GM19351 (cell line): ENCODE data around the gene KLHL33.

Source experiments
- ATAC-seq: cut with Tn5 transposase; IDR thresholded peaks from one replicate; pipeline ENCODE4 v1.9.1; 2021; ENCODE audit warnings: mild to moderate bottlenecking, moderate library complexity; ENCODE audit not compliant: unreplicated experiment

Gene KLHL33

GRCh38 chr14:20415782-20416206, 20.2 kb downstream of the KLHL33 start:
- peak; percentile 48 for ATAC-seq

GRCh38 chr14:20413744-20414082, 22.3 kb downstream of the KLHL33 start:
- ATAC-seq = peak; percentile 45

GRCh38 chr14:20412876-20413743, 22.9 kb downstream of the KLHL33 start, which contains the start of gene TEP1:
TSS of gene TEP1 (minus strand) at chr14:20413501. CDS start at chr14:20408439, 5,062 bp downstream.
- peak; percentile 64 for ATAC-seq

GRCh38 chr14:20412411-20412810, 23.6 kb downstream of the KLHL33 start:
- ATAC-seq = peak; percentile 58

GRCh38 chr14:20409226-20409625, 26.7 kb downstream of the KLHL33 start:
- ATAC-seq = no peak

GRCh38 chr14:20403521-20403920, 32.4 kb downstream of the KLHL33 start:
- no peak for ATAC-seq

GRCh38 chr14:20400965-20401593, 34.9 kb downstream of the KLHL33 start:
- no peak for ATAC-seq

GRCh38 chr14:20400589-20400964, 35.4 kb downstream of the KLHL33 start:
- no peak for ATAC-seq

- ATAC-seq = no peak
These were observed 38.5 kb downstream of the KLHL33 start for GRCh38 chr14:20397511-20397910.

- ATAC-seq = no peak
These were observed 44.5 kb downstream of the KLHL33 start for GRCh38 chr14:20391505-20391904.

GRCh38 chr14:20388159-20388558, 47.8 kb downstream of the KLHL33 start:
- no peak for ATAC-seq

- peak; percentile 72 for ATAC-seq
These were observed 48.4 kb downstream of the KLHL33 start for GRCh38 chr14:20387576-20387975.

GRCh38 chr14:20386276-20386855, 49.6 kb downstream of the KLHL33 start:
- ATAC-seq = no peak

GRCh38 chr14:20384886-20385285, 51.1 kb downstream of the KLHL33 start:
- no peak for ATAC-seq

- no peak for ATAC-seq
These were observed 51.6 kb downstream of the KLHL33 start for GRCh38 chr14:20384321-20384720.

GRCh38 chr14:20383636-20384035, 52.3 kb downstream of the KLHL33 start:
- ATAC-seq = no peak

- no peak for ATAC-seq
These were observed 52.9 kb downstream of the KLHL33 start for GRCh38 chr14:20383032-20383431.

- ATAC-seq = no peak
These were observed 53.4 kb downstream of the KLHL33 start for GRCh38 chr14:20382526-20382925.

- no peak for ATAC-seq
These were observed 54.6 kb downstream of the KLHL33 start for GRCh38 chr14:20381341-20381740.

- ATAC-seq = no peak
These were observed 55.3 kb downstream of the KLHL33 start for GRCh38 chr14:20380681-20381080.

GRCh38 chr14:20379743-20380142, 56.2 kb downstream of the KLHL33 start:
- ATAC-seq = no peak

GRCh38 chr14:20377171-20377570, 58.8 kb downstream of the KLHL33 start:
- no peak for ATAC-seq
